Brain microvascular endothelial cell (primary cell): ENCODE data around the gene NPBWR2.

Experiments
- DNase-seq: peaks from one replicate; pipeline ENCODE4 v3.0.0-alpha.2; 2020
- H3K27ac ChIP-seq: fragments of 250-450 bp; sonication (Bioruptor Pico); 2 replicates; pipeline ENCODE4 v1.5.1; 2020; ENCODE audit warnings: mild to moderate bottlenecking, moderate library complexity
- H3K27me3 ChIP-seq: fragments of 250-450 bp; sonication (Bioruptor Pico); replicated peaks from 2 replicates; pipeline ENCODE4 v1.5.1; 2020; ENCODE audit warnings: mild to moderate bottlenecking
- H3K36me3 ChIP-seq: fragments of 250-450 bp; sonication (Bioruptor Pico); replicated peaks from 2 replicates; pipeline ENCODE4 v1.5.1; 2020; ENCODE audit warnings: mild to moderate bottlenecking
- H3K4me3 ChIP-seq: 2 replicates; pipeline ENCODE4 v1.5.1; 2011; ENCODE audit warnings: low read depth, mild to moderate bottlenecking, control low read depth, low read length, moderate library complexity
- CTCF ChIP-seq: IDR thresholded peaks from 2 replicates; pipeline ENCODE4 v1.5.1; 2011; ENCODE audit warnings: low read depth, mild to moderate bottlenecking, moderate library complexity, low read length, control low read depth, inconsistent platforms; ENCODE audit errors: missing control alignments
- in situ Hi-C: cut with HindIII; loops from 2 replicates; pipeline ENCODE4 v1.10.0; 2017; ENCODE audit warnings: low sequenced_read_pairs, low pct_ligation_motif_present

NPBWR2 gene, protein sequence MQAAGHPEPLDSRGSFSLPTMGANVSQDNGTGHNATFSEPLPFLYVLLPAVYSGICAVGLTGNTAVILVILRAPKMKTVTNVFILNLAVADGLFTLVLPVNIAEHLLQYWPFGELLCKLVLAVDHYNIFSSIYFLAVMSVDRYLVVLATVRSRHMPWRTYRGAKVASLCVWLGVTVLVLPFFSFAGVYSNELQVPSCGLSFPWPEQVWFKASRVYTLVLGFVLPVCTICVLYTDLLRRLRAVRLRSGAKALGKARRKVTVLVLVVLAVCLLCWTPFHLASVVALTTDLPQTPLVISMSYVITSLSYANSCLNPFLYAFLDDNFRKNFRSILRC

DNA sequence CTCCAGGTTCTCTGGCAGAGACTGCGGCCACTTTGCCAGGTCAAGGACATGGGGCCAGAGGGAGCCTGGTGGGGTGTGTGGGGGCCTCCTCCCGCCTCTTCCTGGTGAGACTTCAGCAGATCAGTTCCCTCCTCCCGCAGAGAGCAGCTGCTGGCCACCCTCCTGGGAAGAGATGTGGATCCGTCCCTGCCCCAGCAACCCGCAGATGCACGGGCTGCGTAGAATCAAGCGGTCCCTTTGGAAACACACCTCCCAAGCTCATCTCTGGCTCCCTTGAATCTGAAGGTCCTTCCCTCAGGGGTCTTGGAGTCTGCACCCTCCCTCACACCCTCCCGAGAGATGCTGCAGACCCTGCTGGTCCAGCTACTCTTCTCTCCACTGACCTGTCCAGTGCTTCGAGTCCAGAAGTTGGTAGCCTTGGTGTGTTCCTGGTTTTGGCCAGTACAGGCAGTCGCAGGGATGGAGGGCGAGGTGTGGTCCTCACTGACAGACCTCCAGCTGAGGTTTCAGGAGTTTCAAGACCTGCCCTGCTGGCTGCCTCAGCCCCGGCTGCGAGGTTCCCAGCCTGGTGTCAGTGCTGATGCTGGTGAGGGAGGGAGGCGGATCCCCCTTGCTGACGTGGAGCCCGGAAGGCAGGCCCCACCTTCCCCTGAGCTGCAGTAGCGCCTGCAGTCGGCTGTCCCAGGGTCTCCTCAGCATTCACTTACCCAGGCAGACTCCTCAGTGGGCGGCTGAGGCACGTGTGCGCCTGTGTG lies at the start of gene NPBWR2:
Gene NPBWR2, minus strand, starts transcription at position 585 of the 755 bp plus-strand sequence. CDS start 734 bp downstream, outside the sequence.
- no peak for TF ChIP-seq CTCF
- peaks cover 12% of the 10 kb centered on the region for H3K27me3 ChIP-seq
- H3K36me3 ChIP-seq, result no peaks in the 10 kb centered on the region
- H3K4me3 ChIP-seq, result no peak within 1 kb of the TSS
- no peak for DNase-seq
- in situ Hi-C loops, result no loop called here
- H3K27ac ChIP-seq, result no peak within 1 kb of the TSS

- Histone ChIP-seq H3K4me3 (no peak overlapping the region), H3K36me3 (no peaks in the 10 kb centered on the region), H3K27ac (no peak overlapping the region), H3K27me3 (peaks cover 13% of the 10 kb centered on the region)
- in situ Hi-C loops, result no loop called here
- TF ChIP-seq CTCF, result no peak
- no peak for DNase-seq
These were observed 48.9 kb upstream of the NPBWR2 start for GRCh38 chr20:64156136-64156885.

DNA sequence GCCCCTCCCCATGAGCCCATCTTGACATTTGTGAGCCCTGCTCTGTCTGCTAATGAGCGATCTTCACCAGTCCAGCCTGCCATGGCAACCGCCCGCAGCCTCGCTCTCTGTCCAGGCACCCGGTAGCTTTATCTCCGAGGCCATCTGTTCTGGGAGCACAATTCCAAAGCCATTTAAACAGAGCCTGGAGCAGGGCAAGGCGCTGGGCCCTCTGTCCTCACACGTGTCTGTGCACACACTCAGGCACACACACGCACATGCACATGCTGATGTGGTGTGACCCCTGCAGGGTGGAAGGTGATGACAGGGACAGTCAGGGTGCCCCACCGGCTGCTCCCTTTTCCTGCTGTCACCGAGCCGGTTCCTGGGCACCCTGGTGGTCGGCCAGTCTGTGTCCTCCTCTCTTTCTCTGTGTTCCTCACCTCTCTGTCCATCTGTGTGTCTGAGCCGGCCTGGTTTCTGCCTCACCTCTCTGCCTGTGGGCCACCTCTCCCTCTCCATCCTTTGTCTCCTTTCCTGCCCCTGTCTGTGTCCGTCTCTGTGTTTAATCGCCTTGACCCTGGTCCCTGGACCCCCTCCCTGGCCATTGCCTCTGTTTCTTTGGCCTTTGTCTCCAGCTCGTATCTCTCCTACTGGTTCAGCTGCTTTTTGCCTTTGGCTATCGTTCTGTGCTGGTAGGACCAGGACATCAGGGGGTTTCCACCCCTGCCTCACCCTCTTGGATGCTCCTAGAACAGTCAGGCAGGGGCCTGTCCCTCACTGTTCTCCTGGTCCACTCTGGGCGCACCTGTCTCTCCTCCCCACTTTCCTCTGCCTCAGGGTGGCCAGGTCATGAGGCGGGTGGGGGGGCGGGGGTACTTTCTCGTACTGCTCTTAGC lies 48.1 kb upstream of the NPBWR2 start:
- TF ChIP-seq CTCF, result no peak
- Histone ChIP-seq H3K36me3 (no peaks in the 10 kb centered on the region), H3K27ac (no peak overlapping the region), H3K27me3 (peaks cover 5% of the 10 kb centered on the region), H3K4me3 (no peak overlapping the region)
- no peak for DNase-seq
- in situ Hi-C loops, result no loop called here

DNA sequence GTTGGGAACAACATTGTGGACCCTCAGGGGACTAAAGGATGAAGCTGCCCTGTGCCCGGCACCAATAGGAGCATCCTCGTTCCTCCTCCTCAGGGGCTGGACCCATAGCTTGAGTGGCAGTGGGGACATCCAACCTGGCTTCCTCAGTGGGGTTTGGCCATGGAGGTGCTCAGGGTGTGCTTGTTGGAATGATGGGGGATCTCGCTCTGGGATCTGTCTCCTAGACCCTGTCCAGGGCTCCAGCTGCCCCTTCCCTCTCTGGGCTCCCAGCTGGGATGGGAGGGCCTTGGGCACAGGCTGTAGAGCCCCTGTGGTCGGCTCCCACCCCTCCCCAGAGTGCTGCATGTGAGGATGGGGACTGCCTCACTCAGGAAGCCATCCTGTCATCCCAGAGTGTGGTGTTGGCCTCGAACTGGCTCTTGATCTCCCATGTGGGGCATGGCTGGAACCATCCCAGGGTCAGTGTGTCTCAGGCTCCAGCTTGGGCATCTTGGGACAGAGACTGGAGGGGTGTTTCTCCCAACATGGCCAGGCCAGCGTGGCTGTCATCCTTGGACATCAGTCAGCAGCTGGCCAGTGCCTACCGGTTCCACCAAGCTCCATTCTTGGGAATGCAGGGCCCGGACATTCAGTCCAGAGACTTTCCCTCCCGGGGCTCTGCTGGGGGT lies 47.4 kb upstream of the NPBWR2 start:
- Histone ChIP-seq H3K27ac (no peak overlapping the region), H3K4me3 (no peak overlapping the region), H3K27me3 (no peaks in the 10 kb centered on the region), H3K36me3 (no peaks in the 10 kb centered on the region)
- TF ChIP-seq CTCF, result no peak
- no peak for DNase-seq
- in situ Hi-C loops, result no loop called here
